Neuron (in vitro differentiated cells): ENCODE results near the gene TRIM33.

Experiments
- H2AFZ ChIP-seq: one replicate; pipeline ENCODE4 v1.6.1; 2013; ENCODE audit warnings: low read depth, mild to moderate bottlenecking, inconsistent platforms, low read length, moderate library complexity
- H3K27me3 ChIP-seq: one replicate; pipeline ENCODE4 v1.6.1; 2013; ENCODE audit warnings: low read length; ENCODE audit not compliant: insufficient read depth
- H3K36me3 ChIP-seq: one replicate; pipeline ENCODE4 v1.6.1; 2013; ENCODE audit warnings: low read length; ENCODE audit not compliant: insufficient read depth
- H3K4me1 ChIP-seq: one replicate; pipeline ENCODE4 v1.6.1; 2013; ENCODE audit warnings: low read length; ENCODE audit not compliant: insufficient read depth
- H3K4me3 ChIP-seq: 2 replicates; pipeline ENCODE4 v1.5.1; 2013; ENCODE audit warnings: mild to moderate bottlenecking, low read length, moderate library complexity
- H3K9me3 ChIP-seq: one replicate; pipeline ENCODE4 v1.6.1; 2013; ENCODE audit warnings: low read length

Gene TRIM33

DNA sequence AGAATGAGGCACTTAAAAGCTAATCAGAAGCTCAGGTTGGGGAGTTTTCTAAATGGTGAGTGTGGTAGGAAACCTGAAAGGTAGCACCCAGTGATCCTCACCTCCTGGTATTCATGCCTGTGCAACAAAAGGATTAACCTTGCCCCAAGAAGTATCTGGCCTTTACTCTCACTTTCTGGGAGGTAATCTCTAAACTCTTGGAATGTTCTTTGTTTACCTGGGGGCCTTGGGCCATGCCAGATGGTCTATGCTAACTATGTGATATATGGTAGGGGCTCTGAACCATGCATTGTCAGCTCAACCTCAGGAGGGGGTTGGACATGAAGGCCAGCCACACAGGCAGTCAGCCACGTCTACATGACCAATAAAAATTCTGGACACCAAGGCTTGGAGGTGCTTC is 24.4 kb upstream of the TRIM33 start:
- Histone ChIP-seq H3K36me3 (no peaks in the 10 kb centered on the region), H3K4me3 (no peak overlapping the region)

DNA sequence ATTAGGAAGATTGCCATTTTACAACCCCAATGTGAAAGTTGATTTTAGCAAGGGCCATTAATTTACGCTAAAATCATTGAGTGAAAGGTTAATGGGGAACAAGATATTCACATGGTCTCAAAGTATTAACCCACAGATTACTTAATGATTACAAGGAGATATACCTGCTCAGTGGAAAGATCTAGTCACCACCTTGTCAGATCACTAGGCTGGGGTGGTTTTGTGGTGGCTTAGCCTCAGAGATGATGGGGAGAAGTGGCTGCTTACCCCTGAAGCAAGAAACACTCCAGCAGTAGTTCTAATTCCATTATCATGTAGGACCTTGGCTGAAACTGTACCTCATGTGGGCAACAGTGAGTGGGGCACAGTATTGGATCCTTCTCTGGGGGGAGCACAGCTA is 20.1 kb upstream of the TRIM33 start:
- Histone ChIP-seq H2AFZ (no peak overlapping the region), H3K4me3 (no peak overlapping the region), H3K9me3 (no peaks in the 10 kb centered on the region), H3K27me3 (peaks cover 4% of the 10 kb centered on the region), H3K4me1 (no peaks in the 10 kb centered on the region), H3K36me3 (no peaks in the 10 kb centered on the region)

More for the DNA sequence above, 24.4 kb upstream of the TRIM33 start:
- no peak overlapping the region for H2AFZ ChIP-seq
- H3K4me1 ChIP-seq: no peaks in the 10 kb centered on the region
- no peaks in the 10 kb centered on the region for H3K9me3 ChIP-seq
- no peaks in the 10 kb centered on the region for H3K27me3 ChIP-seq

DNA sequence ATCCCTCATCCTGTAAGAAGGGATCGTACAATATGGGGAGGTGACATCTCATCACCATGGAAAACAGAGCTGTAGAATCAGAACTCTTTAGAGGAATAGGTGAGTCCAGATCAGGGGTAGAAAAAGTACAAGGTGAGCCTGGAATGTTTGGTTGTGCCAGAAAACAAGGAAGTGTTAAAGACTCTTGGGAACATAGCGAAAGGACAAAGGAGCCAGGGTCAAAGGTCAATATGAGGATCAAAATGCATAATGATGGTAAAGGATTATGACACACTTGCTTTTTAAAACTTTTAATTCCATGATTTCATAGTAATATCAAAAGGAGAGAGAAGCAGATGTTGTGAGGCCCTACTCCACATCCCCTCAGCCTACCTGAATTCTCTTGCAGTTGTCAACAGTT is 19.2 kb upstream of the TRIM33 start:
- Histone ChIP-seq H3K36me3 (no peaks in the 10 kb centered on the region), H2AFZ (no peak overlapping the region), H3K9me3 (no peaks in the 10 kb centered on the region), H3K4me3 (no peak overlapping the region), H3K4me1 (no peaks in the 10 kb centered on the region), H3K27me3 (peaks cover 4% of the 10 kb centered on the region)

DNA sequence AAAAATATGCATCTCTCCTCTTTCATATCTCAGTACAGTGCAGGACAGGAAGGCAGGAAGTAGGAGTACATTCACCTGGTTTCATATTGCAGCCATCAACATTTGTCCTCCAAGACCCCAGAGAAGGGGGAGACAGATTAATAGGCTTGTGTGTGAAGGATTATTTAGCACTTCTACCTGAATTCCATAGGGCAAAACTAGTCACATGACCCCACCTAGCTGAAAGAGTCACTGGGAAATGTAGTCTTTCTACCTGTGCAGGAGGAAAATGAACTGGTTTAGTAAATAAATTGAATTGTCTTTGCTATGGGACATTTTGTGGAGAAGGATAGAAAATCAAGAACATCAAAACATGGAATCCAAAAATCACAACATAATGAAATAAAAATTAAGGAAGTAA is 13.9 kb upstream of the TRIM33 start:
- H3K9me3 ChIP-seq: no peaks in the 10 kb centered on the region
- no peak overlapping the region for H2AFZ ChIP-seq
- peaks cover under 1% of the 10 kb centered on the region for H3K27me3 ChIP-seq
- no peaks in the 10 kb centered on the region for H3K36me3 ChIP-seq
- no peak overlapping the region for H3K4me3 ChIP-seq
- no peaks in the 10 kb centered on the region for H3K4me1 ChIP-seq

DNA sequence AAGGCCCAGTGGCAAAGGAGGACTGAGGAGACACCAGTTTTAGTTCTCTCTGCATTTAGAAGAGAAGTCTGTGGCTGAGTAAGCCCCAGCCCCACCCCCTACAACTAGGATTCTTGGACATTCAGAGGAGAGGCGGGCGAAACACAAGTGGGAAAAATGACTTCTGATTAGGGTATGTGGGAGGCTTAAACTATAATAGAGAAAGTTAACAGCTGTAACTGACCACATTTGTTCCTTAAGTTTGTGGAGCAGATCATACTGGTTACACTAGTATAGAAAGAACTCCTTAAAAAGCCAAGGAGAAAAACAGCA is 11.2 kb upstream of the TRIM33 start:
- Histone ChIP-seq H3K36me3 (no peaks in the 10 kb centered on the region), H3K4me1 (no peaks in the 10 kb centered on the region), H3K4me3 (no peak overlapping the region), H3K9me3 (no peaks in the 10 kb centered on the region), H2AFZ (no peak overlapping the region), H3K27me3 (no peaks in the 10 kb centered on the region)

DNA sequence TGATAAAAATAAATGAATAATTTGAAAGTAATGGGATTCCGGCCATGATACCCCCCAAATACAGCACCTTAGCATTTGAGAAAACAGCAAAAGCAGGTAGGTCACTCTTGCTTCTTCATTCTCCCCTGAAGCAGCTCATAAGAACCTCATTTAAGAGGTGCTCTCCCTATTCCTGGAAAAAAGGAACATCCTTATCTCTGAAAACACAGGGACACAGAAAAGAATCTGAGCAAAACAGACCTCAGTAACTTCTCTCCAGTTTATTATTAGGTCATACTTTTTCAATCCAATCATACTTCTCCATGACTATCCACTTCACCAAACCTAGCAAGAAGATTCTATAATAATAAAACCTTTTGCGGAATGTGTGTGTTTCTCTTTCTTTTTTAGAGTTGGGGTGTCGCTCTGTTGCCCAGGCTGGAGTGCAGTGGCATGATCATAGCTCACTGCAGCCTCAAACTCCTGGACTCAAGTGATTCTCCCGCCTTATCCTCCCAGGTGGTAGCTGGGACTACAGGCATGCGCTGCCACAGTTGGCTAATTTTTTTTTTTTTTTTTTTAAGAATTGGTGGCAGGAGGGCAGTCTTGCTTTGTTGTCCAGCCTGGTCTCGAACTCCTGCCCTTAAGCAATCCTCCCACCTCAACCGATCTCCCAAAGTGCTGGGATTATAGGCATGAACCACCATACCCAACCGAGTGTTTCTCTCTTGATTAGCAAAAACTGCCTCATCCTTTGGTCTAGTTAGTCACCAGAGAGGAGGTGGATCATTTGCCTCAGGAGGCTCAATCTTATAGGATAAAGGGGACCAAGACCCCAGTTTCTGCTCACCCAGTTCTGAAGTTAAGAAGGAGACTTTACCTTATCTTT is 10.6 kb upstream of the TRIM33 start:
- Histone ChIP-seq H2AFZ (no peak overlapping the region), H3K27me3 (no peaks in the 10 kb centered on the region), H3K4me1 (no peaks in the 10 kb centered on the region), H3K9me3 (no peaks in the 10 kb centered on the region), H3K4me3 (no peak overlapping the region), H3K36me3 (no peaks in the 10 kb centered on the region)

DNA sequence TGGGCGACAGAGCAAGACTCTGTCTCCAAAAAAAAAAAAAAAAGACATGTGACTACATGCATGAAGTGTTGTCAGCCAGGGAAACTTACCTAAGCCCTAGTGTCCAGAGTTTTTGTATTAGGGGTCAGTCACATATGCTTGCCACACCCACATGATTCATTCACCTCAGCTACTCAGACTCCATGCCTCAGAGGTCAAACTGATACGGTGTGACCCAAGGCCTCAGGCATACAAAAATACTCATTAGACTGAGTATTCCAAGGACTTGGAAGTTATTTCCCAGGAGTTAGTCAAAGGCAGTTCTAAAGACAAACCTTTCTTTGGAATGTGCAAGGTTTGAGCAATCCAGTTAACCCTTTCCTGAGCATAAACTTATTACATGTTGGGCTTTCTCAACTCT is 6.3 kb upstream of the TRIM33 start:
- Histone ChIP-seq H3K9me3 (no peaks in the 10 kb centered on the region), H2AFZ (no peak overlapping the region), H3K36me3 (no peaks in the 10 kb centered on the region), H3K4me3 (no peak overlapping the region), H3K27me3 (no peaks in the 10 kb centered on the region), H3K4me1 (peaks cover 2% of the 10 kb centered on the region)

DNA sequence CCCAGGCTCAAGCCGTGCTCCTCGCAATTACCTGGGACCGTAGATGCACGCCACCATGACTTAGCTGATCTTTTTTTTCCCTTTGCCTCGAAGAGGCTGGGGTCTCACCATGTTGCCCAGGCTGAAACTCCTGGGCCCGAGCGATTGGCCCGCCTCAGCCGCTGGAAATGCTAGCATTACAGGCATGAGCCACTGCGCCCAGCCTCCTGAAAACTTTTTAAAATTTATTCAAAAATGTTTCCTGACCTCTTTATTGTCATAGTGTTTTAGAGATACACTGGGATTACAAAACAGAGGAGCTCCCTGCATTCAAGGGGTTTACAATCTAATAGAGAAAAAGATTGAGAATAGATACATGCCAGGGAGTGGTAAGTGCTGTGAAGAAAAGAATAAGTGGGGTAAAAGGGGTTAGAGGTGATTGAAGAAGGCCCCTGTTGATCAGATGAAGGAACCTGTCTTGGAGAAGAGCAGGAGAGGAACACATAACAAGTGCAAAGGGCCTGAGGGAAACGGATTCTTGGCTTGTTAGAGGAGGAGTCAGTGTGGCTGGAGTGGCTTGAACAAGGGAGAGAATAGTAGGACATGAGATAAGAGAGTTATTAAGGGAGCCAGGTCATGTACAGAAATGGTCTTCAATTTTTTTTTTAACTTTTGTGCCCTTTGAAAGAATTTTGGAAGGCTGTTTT is 1.7 kb upstream of the TRIM33 start:
- H3K9me3 ChIP-seq: no peaks in the 10 kb centered on the region
- peak overlapping the region; percentile 100 for H3K4me3 ChIP-seq
- H3K27me3 ChIP-seq: no peaks in the 10 kb centered on the region

DNA sequence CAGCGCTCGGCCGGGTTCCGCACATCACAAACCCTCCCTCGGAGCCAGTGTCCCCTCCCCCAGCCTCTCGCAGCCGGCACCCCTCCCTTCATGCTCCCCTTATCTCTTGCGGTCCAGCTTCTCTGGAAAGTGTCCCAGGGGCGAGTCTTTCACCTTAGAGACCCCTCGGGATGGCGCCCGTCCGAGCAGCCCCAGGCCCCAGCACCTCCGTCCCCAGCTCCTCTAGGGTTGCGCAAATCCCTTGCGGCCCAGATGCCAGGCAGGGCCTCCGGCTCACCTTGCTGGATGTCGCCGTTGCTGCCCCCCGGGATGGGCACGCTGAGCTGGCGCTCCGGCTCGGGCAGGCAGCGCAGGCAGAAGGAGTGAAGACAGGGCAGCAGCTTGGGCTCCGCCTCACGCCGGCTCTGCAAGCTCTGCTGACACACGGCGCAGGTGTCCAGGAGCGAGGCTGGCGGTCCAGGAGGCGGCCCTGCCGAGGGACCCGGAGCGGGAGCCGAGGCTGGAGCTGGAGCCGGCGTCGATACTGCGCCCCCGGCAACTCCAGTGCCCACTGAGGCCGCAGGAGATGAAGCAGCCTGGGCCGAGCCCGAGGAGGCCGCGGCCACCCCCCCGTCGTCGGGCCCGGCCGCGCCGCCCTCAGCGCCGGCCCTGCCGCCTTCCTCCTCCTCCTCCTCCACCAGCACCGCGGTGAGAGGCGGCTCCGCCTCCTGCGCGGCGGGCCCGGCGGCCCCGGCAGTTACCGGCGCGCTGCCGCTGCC is 550 bp downstream of the TRIM33 start:
- peak overlapping the region; percentile 69 for H2AFZ ChIP-seq
- no peaks in the 10 kb centered on the region for H3K9me3 ChIP-seq
- peaks cover 16% of the 10 kb centered on the region for H3K36me3 ChIP-seq
- peaks cover 18% of the 10 kb centered on the region for H3K4me1 ChIP-seq
- peak overlapping the region; percentile 100 for H3K4me3 ChIP-seq
- no peaks in the 10 kb centered on the region for H3K27me3 ChIP-seq

More for the DNA sequence above, 1.7 kb upstream of the TRIM33 start:
- no peak overlapping the region for H2AFZ ChIP-seq
- no peaks in the 10 kb centered on the region for H3K36me3 ChIP-seq
- peaks cover 16% of the 10 kb centered on the region for H3K4me1 ChIP-seq

DNA sequence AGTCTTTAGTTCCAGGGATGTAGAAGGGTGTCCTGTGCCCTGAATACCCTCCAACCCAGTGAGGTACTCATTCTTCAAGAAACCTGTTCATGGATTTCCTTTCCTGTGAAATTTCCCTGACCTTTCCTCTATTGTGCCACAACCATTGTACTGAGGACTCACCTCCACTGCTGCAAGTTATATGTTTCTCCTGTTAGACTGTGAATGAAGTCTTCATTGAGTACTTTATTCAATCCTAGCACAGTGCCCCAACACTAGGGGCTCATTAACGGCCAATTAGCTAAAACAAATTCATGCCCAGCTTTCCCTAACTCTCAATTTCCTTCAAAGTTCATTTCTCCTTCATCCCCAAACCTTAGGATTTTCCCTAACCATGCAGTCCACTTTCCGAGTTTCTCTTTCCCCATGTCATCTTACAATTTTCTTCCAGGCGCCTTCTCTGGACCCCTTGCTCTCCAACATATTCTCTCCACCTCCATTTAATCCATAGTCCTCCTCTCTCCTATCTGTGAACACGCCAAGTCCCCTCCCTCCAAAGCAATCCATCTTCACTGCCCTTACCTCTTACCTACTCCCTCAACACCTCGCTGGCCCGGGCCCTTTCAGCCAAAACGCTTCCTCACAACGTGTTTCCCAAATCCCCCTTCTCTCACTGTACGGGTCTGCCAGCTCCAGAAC is 1.3 kb downstream of the TRIM33 start:
- peaks cover 23% of the 10 kb centered on the region for H3K36me3 ChIP-seq
- no peaks in the 10 kb centered on the region for H3K9me3 ChIP-seq
- no peaks in the 10 kb centered on the region for H3K27me3 ChIP-seq
- H3K4me1 ChIP-seq: peaks cover 18% of the 10 kb centered on the region
- H3K4me3 ChIP-seq: peak overlapping the region; percentile 100
- no peak overlapping the region for H2AFZ ChIP-seq

DNA sequence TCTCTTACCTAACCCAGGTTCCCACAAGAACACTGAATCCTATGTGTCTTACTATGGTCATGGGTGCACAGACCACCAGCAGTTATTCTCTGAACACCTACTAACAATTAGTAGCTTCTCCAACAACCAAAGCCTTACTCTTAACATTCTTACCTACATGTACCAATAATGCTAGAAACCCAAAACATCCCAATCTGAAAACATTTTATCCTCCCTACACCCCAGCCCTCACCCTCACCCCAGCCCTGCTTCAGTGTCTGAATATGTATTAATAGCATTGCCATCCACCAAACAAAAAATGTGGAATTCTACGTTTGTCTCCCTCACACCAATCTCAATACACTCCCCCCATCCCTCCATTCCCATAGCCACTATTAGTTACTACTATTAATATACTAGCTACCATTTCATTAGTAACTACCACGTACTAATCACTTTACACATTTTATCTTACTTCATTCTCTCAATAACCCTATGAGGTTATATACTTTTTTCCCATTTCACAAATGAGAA is 2.6 kb downstream of the TRIM33 start:
- peak overlapping the region; percentile 100 for H3K4me3 ChIP-seq
- peaks cover 31% of the 10 kb centered on the region for H3K36me3 ChIP-seq
- H2AFZ ChIP-seq: no peak overlapping the region
- H3K4me1 ChIP-seq: peaks cover 18% of the 10 kb centered on the region
- H3K9me3 ChIP-seq: no peaks in the 10 kb centered on the region
- H3K27me3 ChIP-seq: no peaks in the 10 kb centered on the region

DNA sequence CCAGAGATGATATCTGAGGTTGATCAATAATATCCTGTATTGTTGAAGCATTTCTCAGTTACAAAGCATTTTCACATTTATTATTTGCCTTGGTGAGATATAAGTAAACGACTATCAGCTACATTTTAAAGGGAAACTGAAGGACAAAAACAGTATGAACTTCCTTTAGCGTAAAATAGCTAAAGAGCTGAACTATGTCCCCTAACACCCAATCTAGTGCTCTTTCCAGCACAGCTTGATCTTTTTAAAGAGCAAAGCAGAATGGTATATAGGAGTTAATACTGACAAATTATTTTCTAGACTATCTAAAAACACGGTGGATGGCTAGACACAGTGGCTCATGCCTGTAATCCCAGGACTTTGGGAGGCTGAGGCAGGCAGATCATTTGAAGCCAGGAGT is 3.5 kb downstream of the TRIM33 start:
- Histone ChIP-seq H3K27me3 (no peaks in the 10 kb centered on the region), H3K4me1 (peaks cover 18% of the 10 kb centered on the region), H2AFZ (no peak overlapping the region), H3K4me3 (no peak overlapping the region), H3K36me3 (peaks cover 31% of the 10 kb centered on the region), H3K9me3 (no peaks in the 10 kb centered on the region)
